Cerebellar nuclear complex (tissue), 1 donor: Measurements from ENCODE around the gene P2RX3.
"Not testable (repeated sequence)": the region's sequence is repeated elsewhere in the genome, so short reads cannot be mapped to it uniquely, and the experiment has no call there.

Source experiments
- DNase-seq, 2 experiments: peaks; one replicate each; lab custom pipeline; 2025; lab: John Stamatoyannopoulos, UW

Gene P2RX3

DNA sequence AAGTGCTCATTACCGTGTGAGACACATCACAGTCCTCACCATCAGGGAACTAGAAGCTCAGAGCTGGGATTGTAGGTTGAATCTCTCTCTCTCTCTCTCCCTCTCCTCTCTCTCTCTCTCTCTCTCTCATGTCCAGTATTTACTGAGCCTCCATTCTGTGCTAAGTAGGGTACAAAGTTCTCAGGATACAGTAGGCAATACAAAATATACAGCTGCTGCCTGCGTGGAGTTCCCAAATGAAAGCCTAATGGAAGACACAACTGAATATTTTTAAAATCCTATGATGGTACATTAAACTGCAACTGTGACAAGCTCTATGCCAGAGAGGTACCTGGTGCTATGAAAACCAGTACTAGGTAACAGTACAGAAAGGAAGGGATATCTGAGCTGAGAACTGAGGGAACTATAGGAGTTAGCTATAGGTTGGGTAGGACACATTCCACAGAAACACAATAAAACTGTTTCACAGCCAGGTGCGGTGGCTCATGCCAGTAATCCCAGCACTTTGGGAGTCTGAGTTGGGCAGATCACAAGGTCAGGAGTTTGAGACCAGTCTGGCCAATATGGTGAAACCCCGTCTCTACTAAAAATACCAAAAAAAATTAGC lies 61.9 kb downstream of the P2RX3 start:
- DNase-seq, result no peak

DNA sequence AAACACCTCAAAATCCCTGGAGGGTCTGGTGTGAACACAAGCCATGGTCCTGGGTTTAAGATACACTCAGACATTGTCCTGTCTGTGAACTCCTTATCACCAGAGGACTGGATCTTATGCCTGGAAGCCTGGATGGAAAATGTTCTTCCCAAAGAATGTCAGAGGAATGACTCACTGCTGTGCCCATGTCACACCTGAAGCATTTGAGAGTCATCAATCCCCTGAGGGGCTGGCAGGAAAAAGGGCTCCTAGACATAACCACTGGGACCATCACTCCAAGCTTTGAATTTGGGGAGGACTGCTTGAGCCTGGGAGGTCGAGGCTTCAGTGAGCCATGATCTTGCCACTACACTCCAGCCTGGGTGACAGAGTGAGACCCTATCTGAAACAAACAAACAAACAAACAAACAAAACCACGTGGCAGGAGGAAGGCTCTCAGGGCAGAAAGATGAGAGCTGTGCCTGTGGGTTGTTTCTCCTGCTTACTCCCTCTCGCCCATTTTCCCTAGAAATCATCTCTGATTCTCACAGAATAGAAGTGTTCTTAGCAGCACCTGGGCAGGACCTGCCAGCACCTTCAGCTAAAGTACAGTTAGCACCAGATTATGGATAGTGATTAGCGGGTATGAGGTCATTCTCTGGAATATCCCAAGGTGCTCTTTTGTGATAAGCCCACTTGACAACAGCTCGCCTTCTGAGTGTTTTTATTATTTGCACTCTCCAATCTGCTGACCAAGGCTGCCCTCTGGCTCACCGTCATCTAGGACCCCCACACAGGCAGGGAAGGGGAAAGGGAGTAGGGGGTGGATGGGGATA lies 64.2 kb downstream of the P2RX3 start:
- DNase-seq, result no peak

GRCh38 chr11:57403003-57403801 lies 65.0 kb downstream of the P2RX3 start:
- not testable (repeated sequence) for DNase-seq

DNA sequence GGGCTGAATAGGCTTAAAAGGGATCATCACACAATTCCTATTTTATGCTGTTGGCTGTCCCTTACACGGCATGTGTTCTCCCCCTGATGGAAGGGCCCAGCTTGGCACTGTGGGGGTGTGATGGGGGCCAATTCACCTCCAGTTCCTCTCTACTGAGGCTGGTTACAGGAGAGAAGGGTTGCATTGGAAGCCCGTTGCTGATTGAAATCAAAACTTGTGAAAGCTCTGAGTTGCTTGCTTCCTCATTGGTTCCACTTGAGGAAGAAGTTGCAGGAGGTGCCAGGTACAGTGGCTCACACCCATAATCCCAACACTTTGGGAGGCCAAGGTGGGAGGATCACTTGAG lies 65.6 kb downstream of the P2RX3 start:
- DNase-seq, result no peak

DNA sequence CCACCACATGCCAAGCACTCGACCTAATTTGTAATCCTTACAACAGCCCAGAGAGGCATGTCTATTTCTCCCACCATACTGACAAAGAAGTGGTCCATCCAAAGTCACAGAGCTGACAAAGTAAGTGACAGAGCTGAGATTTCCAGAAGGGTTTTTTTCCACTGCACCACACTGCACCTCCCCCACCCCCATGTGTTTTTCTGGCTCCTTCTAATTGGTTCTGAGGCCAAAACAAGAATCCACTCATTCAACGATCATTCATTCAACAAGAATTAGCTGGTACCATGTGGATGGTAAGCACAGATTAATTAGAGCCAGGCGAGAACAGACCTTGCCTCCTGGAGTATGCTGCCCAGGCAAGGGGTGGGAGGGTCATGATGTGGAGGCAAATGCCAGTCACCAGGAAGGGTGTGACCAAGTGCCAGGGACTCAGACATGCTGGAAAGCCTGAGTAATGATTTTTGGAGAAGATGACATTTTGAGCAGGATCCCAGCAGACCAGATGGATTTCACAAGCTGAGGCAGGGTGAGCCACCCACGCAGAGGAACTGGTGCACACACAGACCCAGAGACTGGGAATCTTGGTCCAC lies 67.2 kb downstream of the P2RX3 start:
- no peak for DNase-seq

GRCh38 chr11:57406337-57406904 lies 68.3 kb downstream of the P2RX3 start:
- DNase-seq, result no peak

DNA sequence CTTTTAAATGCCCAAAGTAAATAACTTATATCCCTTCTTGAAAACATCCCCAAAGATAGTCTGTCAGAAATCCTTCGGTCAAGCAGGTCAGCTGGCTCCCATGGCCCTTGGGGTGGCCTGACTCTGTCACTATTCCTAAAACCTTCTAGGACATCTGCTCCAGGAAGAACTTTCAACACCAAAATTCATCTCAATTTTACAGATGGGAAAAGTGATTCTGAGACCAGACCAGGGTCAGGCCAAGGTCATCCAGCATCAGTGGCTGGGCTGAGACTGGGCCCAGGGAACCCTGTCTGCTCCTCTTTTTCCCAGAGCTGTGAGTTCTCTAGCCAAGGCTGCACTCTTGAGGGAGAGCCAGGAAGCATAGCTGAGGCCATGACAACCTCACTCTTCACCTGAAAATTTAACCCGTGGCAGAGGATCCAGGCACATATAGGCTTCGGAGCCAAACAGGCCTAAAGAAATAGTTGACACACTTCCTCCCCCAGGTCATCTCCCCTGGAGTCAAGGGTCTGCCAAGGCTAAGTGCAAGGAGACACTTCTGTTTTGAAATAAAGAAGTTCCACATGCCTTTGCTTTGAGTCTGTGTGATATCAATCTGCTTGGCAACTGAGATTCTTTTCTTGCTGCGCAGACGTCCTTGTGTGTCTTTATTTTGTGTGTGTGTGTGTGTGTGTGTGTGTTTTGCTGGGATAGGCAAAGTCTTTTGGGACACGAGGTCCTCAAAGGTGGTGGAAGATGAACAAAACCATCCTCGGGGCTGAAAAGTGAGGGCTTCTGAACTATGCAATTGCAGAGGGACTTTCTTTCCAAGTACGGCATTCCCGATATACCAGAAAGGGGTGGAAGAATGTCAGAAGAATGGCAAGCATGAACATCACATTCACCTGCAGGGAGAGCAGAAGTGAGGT lies 69.1 kb downstream of the P2RX3 start:
- no peak for DNase-seq

DNA sequence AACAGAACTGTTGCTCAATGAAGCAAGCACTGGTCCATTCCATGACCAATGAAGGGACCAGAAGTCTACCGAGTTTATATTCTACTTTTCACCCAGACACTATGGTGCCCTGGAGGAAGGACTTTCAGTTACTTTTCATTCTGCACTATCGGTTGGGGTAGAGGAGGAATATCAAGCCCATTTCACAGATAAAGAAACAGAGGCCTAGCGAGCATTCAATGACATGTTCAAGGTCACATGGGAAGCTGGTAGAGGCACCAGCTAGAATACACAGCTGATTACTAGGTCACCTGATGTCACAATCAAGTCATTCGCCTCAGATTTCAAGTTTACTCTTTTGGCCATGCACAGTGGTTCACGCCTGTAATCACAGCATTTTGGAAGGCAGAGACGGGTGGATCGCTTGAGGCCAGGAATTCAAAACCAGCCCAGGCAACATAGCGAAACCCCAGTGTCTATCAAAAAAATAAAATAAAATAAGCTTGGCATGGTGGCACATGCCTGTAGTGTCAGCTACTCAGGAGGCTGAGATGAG lies 69.9 kb downstream of the P2RX3 start:
- no peak for DNase-seq

GRCh38 chr11:57408771-57409170 lies 70.6 kb downstream of the P2RX3 start:
- no peak for DNase-seq

GRCh38 chr11:57409321-57410100 lies 71.4 kb downstream of the P2RX3 start:
- DNase-seq, result no peak

DNA sequence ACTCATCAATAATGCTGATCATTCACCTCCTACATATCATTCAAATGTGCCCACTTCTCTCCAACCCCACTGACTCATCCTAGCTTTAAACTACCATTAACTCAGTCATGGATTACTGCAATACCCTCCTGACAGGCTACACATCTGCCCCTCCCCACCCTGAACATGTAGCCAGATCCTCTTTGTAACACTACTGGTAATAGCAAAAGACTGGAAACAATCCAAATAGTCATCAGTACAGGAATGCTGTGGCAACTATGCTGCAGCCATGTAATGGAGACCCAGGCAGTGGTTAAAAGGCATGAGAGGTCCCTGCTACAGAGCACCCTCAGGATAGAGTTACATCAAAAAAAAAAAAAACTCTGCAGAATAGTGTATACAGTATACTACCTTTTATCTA lies 72.1 kb downstream of the P2RX3 start:
- no peak for DNase-seq

GRCh38 chr11:57413681-57414080 lies 75.5 kb downstream of the P2RX3 start:
- no peak for DNase-seq

DNA sequence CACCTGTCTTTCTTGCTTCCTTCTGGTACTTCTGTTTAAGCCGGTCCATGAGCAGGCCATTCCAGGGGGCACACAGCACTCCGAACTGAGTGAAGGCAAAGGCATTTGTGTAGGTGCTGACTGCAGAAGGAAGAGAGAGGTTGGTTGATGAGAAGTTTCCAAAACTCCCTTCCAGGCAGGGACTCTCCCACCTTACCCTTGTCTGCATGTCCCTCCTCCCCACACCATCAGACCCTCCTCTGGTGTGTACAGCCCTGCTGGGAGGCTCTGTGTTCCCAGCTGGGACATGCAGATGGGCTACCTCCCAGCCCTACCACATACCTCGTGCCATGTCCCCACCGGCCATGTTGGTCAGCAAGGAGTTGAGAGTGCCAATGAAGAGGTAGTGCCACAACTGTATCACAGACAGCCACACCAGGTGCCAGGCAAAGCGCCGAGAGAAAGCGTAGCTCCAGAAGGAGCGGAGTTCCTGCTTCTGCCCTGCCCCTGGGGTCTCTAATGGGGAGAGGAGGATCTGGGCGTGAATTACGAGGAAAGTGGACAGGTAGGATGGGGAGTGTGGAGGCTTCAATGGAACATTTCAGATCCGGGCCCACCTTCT lies 76.6 kb downstream of the P2RX3 start:
- DNase-seq, result no peak

- DNase-seq, result no peak
These were observed 78.3 kb downstream of the P2RX3 start for GRCh38 chr11:57416436-57416835.

DNA sequence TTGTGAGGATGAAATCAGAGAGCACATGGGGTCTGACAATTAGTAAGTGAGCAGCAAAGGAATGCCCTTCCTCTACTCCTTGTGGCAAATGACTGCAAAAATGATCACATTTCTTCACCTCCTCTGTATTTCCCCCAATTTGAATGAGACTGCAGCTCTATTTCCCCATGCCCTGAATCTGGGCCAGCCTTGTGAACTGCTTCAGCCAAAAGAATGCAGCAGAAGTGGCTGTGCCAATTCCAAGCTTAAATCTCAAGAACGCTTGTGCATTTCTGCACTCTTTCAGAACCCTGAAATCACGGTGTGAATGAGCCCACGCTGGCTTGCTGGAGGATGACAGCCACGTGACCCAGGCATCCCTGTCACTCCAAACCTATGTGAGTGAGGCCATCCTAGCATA lies 78.9 kb downstream of the P2RX3 start:
- DNase-seq, result no peak

- DNase-seq, result no peak
These were observed 80.0 kb downstream of the P2RX3 start for GRCh38 chr11:57418131-57418530.

GRCh38 chr11:57419146-57419545 lies 81.0 kb downstream of the P2RX3 start:
- DNase-seq, result no peak

GRCh38 chr11:57421066-57421465 lies 82.9 kb downstream of the P2RX3 start:
- DNase-seq, result no peak

GRCh38 chr11:57421805-57422204 lies 83.7 kb downstream of the P2RX3 start:
- DNase-seq, result no peak
